H1 (cell line): ENCODE results near the gene MBD3. TPM values are rescaled to one million over a fixed set of nuclear protein-coding genes. Genes with fewer than 3 reads are reported as not detected.

Experiments used
- CTCF ChIA-PET: fragments of 300-600 bp; sonication (Branson Sonifier 250); formaldehyde crosslinking; loops from one replicate; lab custom pipeline; 2021; ENCODE audit not compliant: partially characterized antibody; lab: Charles Lee
- POLR2A ChIA-PET: fragments of 300-600 bp; sonication (Branson Sonifier 250); formaldehyde crosslinking; loops from one replicate; lab custom pipeline; 2021; ENCODE audit warnings: inconsistent platforms; ENCODE audit not compliant: partially characterized antibody; lab: Charles Lee
- DNase-seq, 2 experiments: peaks; one replicate each; pipeline versions ENCODE4 v3.0.0 to v3.0.0-alpha.2; 2010 to 2022; ENCODE audit warnings: low spot score in 2 of 2, low read depth in 1 of 2, mixed read lengths in 1 of 2
- FAIRE-seq: peaks from 2 replicates; lab custom pipeline; 2011; peaks lifted over from hg19 to GRCh38; lab: Jason Lieb, UNC
- H2AFZ ChIP-seq: 2 replicates; pipeline ENCODE4 v1.8.1; 2012; ENCODE audit warnings: low read length, inconsistent platforms
- H2AK5ac ChIP-seq: 2 replicates; pipeline ENCODE4 v1.6.1; 2013; ENCODE audit warnings: low read depth, low read length
- H2BK120ac ChIP-seq: replicated peaks from 2 replicates; pipeline ENCODE3; 2013; ENCODE audit warnings: low read depth, low read length, inconsistent platforms
- H2BK12ac ChIP-seq: 2 replicates; pipeline ENCODE4 v1.6.1; 2013; ENCODE audit warnings: low read depth, low read length
- H2BK15ac ChIP-seq: 2 replicates; pipeline ENCODE4 v1.6.1; 2013; ENCODE audit warnings: low read length
- H2BK20ac ChIP-seq: 2 replicates; pipeline ENCODE4 v1.6.1; 2013; ENCODE audit warnings: low read length
- H2BK5ac ChIP-seq: 2 replicates; pipeline ENCODE4 v1.6.1; 2013; ENCODE audit warnings: low read depth, low read length
- H3K14ac ChIP-seq: 2 replicates; pipeline ENCODE4 v1.6.1; 2013; ENCODE audit warnings: inconsistent platforms; ENCODE audit not compliant: insufficient read length
- H3K18ac ChIP-seq: 2 replicates; pipeline ENCODE4 v1.6.1; 2013; ENCODE audit warnings: low read length; ENCODE audit errors: extremely low read depth
- H3K23ac ChIP-seq: 2 replicates; pipeline ENCODE4 v1.6.1; 2013; ENCODE audit warnings: inconsistent platforms; ENCODE audit not compliant: insufficient read length
- H3K23me2 ChIP-seq: 2 replicates; pipeline ENCODE4 v1.6.1; 2013; ENCODE audit warnings: low read depth, low read length
- H3K27ac ChIP-seq: 2 replicates; pipeline ENCODE4 v1.6.1; 2011; ENCODE audit warnings: low read depth, low read length, inconsistent platforms
- H3K27me3 ChIP-seq, 4 experiments: replicated peaks in 1 of 4; 1 replicate in 1 of 4; 2 replicates in 3 of 4; pipeline versions ENCODE4 v1.6.1 to v1.8.1; 2011 to 2013; ENCODE audit warnings: low read length in 3 of 4, mild to moderate bottlenecking in 3 of 4, inconsistent platforms in 2 of 4, mixed read lengths in 2 of 4, moderate library complexity in 1 of 4; ENCODE audit not compliant: control insufficient read depth in 3 of 4, insufficient read depth in 3 of 4; ENCODE audit errors: extremely low read depth in 1 of 4
- H3K36me3 ChIP-seq, 4 experiments: 2 replicates each; pipeline versions ENCODE4 v1.6.1 to v1.8.1; 2011 to 2013; ENCODE audit warnings: mild to moderate bottlenecking in 4 of 4, low read length in 3 of 4, moderate library complexity in 2 of 4, control low read depth in 1 of 4, inconsistent platforms in 1 of 4; ENCODE audit not compliant: insufficient read depth in 4 of 4, control insufficient read depth in 2 of 4
- H3K4ac ChIP-seq: replicated peaks from 2 replicates; pipeline ENCODE3; 2013; ENCODE audit warnings: low read length, low read depth, mixed read lengths, inconsistent platforms; ENCODE audit not compliant: insufficient read length
- H3K4me1 ChIP-seq, 4 experiments: replicated peaks in 1 of 4; 1 replicate in 1 of 4; 2 replicates in 3 of 4; pipeline versions ENCODE4 v1.6.1 to v1.8.1; 2011 to 2013; ENCODE audit warnings: low read length in 3 of 4, inconsistent platforms in 2 of 4, mixed read lengths in 1 of 4; ENCODE audit not compliant: insufficient read depth in 4 of 4, control insufficient read depth in 3 of 4
- H3K4me2 ChIP-seq, 2 experiments: 2 replicates each; pipeline versions ENCODE4 v1.6.1 to v1.8.1; 2011 to 2013; ENCODE audit warnings: low read depth in 2 of 2, low read length in 2 of 2, control low read depth in 1 of 2, inconsistent platforms in 1 of 2, mild to moderate bottlenecking in 1 of 2; ENCODE audit not compliant: insufficient read depth in 1 of 2
- H3K4me3 ChIP-seq, 4 experiments: fragments of 200-600, 300-600 bp in 1 of 4; sonication (generic), shearing (Covaris generic), sonication (Bioruptor Twin) in 1 of 4; 2 replicates each; pipeline versions ENCODE4 v1.5.1 to v1.8.1; 2011 to 2016; ENCODE audit warnings: low read length in 4 of 4, low read depth in 3 of 4, control low read depth in 2 of 4, inconsistent platforms in 2 of 4, mild to moderate bottlenecking in 2 of 4, mixed read lengths in 1 of 4, moderate library complexity in 1 of 4; ENCODE audit not compliant: insufficient read depth in 2 of 4; ENCODE audit errors: extremely low read depth in 1 of 4
- H3K56ac ChIP-seq: replicated peaks from 2 replicates; pipeline ENCODE3; 2013; ENCODE audit warnings: low read depth, mild to moderate bottlenecking, mixed read lengths, low read length, inconsistent platforms; ENCODE audit not compliant: insufficient read length
- H3K79me1 ChIP-seq: 2 replicates; pipeline ENCODE4 v1.6.1; 2013; ENCODE audit warnings: low read depth, low read length, control low read depth
- H3K79me2 ChIP-seq, 2 experiments: 2 replicates each; pipeline versions ENCODE4 v1.6.1 to v1.8.1; 2012 to 2013; ENCODE audit warnings: low read length in 2 of 2, mild to moderate bottlenecking in 2 of 2, inconsistent platforms in 1 of 2; ENCODE audit not compliant: insufficient read depth in 2 of 2, control insufficient read depth in 1 of 2
- H3K9ac ChIP-seq, 4 experiments: replicated peaks in 1 of 4; 1 replicate in 1 of 4; 2 replicates in 3 of 4; pipeline versions ENCODE4 v1.6.1 to v1.8.1; 2011 to 2013; ENCODE audit warnings: low read depth in 3 of 4, low read length in 3 of 4, control low read depth in 2 of 4, mild to moderate bottlenecking in 2 of 4, moderate library complexity in 2 of 4, inconsistent platforms in 1 of 4; ENCODE audit errors: extremely low read depth in 1 of 4
- H3K9me3 ChIP-seq, 2 experiments: 2 replicates each; pipeline versions ENCODE4 v1.6.1 to v1.8.1; 2012 to 2013; ENCODE audit warnings: mild to moderate bottlenecking in 2 of 2, moderate library complexity in 2 of 2, control low read depth in 1 of 2, inconsistent platforms in 1 of 2, low read depth in 1 of 2, low read length in 1 of 2, mixed read lengths in 1 of 2; ENCODE audit not compliant: insufficient read depth in 2 of 2
- H4K20me1 ChIP-seq, 2 experiments: replicated peaks in 1 of 2; 2 replicates each; pipeline versions ENCODE3 to v1.8.1; 2011 to 2013; ENCODE audit warnings: inconsistent platforms in 2 of 2, low read length in 2 of 2, mild to moderate bottlenecking in 1 of 2; ENCODE audit not compliant: insufficient read depth in 2 of 2, control insufficient read depth in 1 of 2
- H4K5ac ChIP-seq: 2 replicates; pipeline ENCODE4 v1.6.1; 2013; ENCODE audit warnings: low read length, low read depth, mixed read lengths, inconsistent platforms; ENCODE audit not compliant: insufficient read length
- H4K8ac ChIP-seq: 2 replicates; pipeline ENCODE4 v1.8.0; 2013; ENCODE audit warnings: mild to moderate bottlenecking, moderate library complexity, low read length, inconsistent platforms; ENCODE audit not compliant: insufficient read depth; ENCODE audit errors: extremely low read depth
- H4K91ac ChIP-seq: replicated peaks from 2 replicates; pipeline ENCODE3; 2013; ENCODE audit warnings: low read length, mixed read lengths, inconsistent platforms; ENCODE audit not compliant: insufficient read length
- BRCA1 ChIP-seq: IDR thresholded peaks from 2 replicates; pipeline ENCODE4 v1.6.1; 2012; ENCODE audit warnings: low read depth, low read length, improper control_type of control experiment
- CBX8 ChIP-seq: fragments of 300-800, 300-1000 bp; sonication (generic); IDR thresholded peaks from 2 replicates; pipeline ENCODE4 v1.7.1; 2016; ENCODE audit warnings: low read depth, low read length, borderline replicate concordance
- CTBP2 ChIP-seq: IDR thresholded peaks from 2 replicates; pipeline ENCODE4 v1.7.0; 2011; ENCODE audit warnings: borderline replicate concordance, mild to moderate bottlenecking, moderate library complexity, mixed read lengths, low read length; ENCODE audit not compliant: insufficient read depth, insufficient read length
- FOSL1 ChIP-seq: IDR thresholded peaks from 2 replicates; pipeline ENCODE4 v1.6.1; 2011; ENCODE audit warnings: mild to moderate bottlenecking, low read depth, low read length, moderate library complexity; ENCODE audit not compliant: insufficient read depth
- GTF2F1 ChIP-seq: IDR thresholded peaks from 2 replicates; pipeline ENCODE4 v1.6.1; 2012; ENCODE audit warnings: low read depth, low read length, improper control_type of control experiment, borderline replicate concordance
- HDAC2 ChIP-seq, 2 experiments: fragments of 300-600 bp in 1 of 2; sonication (generic) in 1 of 2; IDR thresholded peaks; 2 replicates each; pipeline ENCODE4 v1.6.1; 2011 to 2012; ENCODE audit warnings: low read depth in 2 of 2, low read length in 2 of 2, mild to moderate bottlenecking in 2 of 2, moderate library complexity in 2 of 2, borderline replicate concordance in 1 of 2, inconsistent platforms in 1 of 2
- HDAC6 ChIP-seq: IDR thresholded peaks from one replicate; pipeline ENCODE4 v1.7.1; 2012; ENCODE audit warnings: low read depth, mild to moderate bottlenecking, inconsistent platforms, low read length, moderate library complexity
- SP2 ChIP-seq: IDR thresholded peaks from 2 replicates; pipeline ENCODE4 v1.6.1; 2012; ENCODE audit warnings: mild to moderate bottlenecking, low read length, inconsistent platforms
- WGBS, 2 experiments: shearing (Covaris generic) in 1 of 2; methylation state at CpG; one replicate each; pipeline versions ENCODE4 v1.1.6 to v1.1.7; 2013 to 2015; ENCODE audit warnings: low lambda C conversion rate in 2 of 2, mixed read lengths in 2 of 2, inconsistent platforms in 1 of 2, low coverage in 1 of 2, missing lambda C conversion rate in 1 of 2; ENCODE audit not compliant: insufficient replicate concordance in 2 of 2, insufficient coverage in 1 of 2, insufficient read length in 1 of 2; ENCODE audit errors: extremely low coverage in 1 of 2, missing lambda C conversion rate in 1 of 2; 5-methylcytosine and 5-hydroxymethylcytosine counted together
- polyA plus RNA-seq, 7 experiments: library from polyadenylated mRNA; depleted of rRNA in 3 of 7; stranded (reverse) in 5 of 7; unstranded in 2 of 7; fragments of >200 nt in 5 of 7; fragments of 200-250 nt in 2 of 7; gene quantifications; 1 replicate in 5 of 7; 2 replicates in 1 of 7; 4 replicates in 1 of 7; pipeline versions ENCODE4 v1.2.1 to v1.2.3, GENCODE V29; 2011 to 2013; ENCODE audit warnings: missing spikeins in 2 of 7, mixed read lengths in 2 of 7
- total RNA-seq: library from RNA; stranded (reverse); fragmentation: NEBNext Ultra II Directional; extraction: Animal tissue kit (Norgen Biotek cat#: 25700); gene quantifications from 2 replicates; pipeline ENCODE4 v1.2.1, GENCODE V29; 2021
- TF ChIP-seq, protein P1 (sequence below): IDR thresholded peaks from 2 replicates; pipeline ENCODE4 v1.6.1; 2011; ENCODE audit warnings: low read depth, mild to moderate bottlenecking, low read length; ENCODE audit not compliant: insufficient read depth
- TF ChIP-seq, protein P2 (sequence below): IDR thresholded peaks from 2 replicates; pipeline ENCODE4 v1.6.1; 2012; ENCODE audit warnings: inconsistent platforms

The MBD3 gene
- total and polyA plus RNA-seq, 2 of the 8 experiments (the other 6 are each of a cell fraction or from before 2014, with no cell fraction given), result 88.2 to 110 TPM

DNA sequence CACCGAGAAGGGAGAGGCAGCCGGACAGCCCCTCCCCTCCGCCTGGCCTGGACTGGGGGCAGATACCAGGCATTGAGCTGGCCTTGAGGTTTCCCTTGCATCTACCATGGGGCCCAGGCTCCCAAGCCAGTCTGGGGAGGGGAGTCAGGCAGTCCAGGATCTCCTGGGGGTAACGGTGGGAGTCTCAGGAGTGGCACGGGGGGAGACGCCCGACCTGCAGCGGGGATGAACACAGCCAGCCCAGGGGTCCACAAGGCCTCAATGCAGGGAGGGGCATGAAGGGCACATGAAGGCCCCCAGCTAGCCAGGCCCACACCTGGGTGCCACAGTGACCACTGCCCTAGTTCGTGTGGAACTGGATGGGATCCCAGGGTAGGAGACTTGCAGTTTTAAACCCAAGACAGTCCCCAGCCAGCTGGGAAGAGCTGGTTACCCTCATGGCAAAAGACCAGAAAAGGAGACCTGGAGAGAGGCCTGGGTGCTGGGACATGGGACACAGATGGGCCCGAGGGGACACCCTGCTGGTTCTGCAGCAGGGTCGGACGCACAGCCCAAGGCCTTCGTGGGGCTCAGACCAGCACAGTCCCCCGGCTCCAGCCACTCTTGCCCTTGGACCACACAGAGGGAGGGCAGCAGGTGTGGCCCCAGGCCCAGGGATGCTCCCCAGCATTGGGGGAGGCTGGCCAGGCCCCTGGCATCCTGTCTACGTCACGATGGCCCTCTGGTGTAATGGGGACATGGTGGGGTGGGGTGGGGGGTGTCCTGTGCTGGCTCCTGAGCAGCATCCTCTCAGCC lies 17.2 kb upstream of the MBD3 start:
- Histone ChIP-seq H3K27ac (no peak overlapping the region), H3K14ac (no peak overlapping the region), H3K4me1 (peaks cover 0 to 6% (median 3%) of the 10 kb centered on the region in 4 experiments; a peak in 6 of 7 replicates), H2BK20ac (no peak overlapping the region), H2BK120ac (no peak overlapping the region), H3K18ac (no peak overlapping the region), H3K79me2 (peaks cover 2 to 3% of the 10 kb centered on the region in 2 experiments), H3K27me3 (no peaks in the 10 kb centered on the region), H2BK5ac (no peak overlapping the region), H3K9me3 (no peaks in the 10 kb centered on the region), H3K4me2 (no peak overlapping the region), H3K79me1 (no peaks in the 10 kb centered on the region; the same call in 1 of the 2 replicates), H2AFZ (no peak overlapping the region), H4K5ac (no peak overlapping the region), H3K23me2 (peaks cover 4% of the 10 kb centered on the region; the same call in 1 of the 2 replicates), H2AK5ac (no peak overlapping the region), H3K56ac (no peak overlapping the region), H4K91ac (no peak overlapping the region), H4K20me1 (peaks cover 8 to 24% of the 10 kb centered on the region in 2 experiments), H3K4me3 (no peak overlapping the region), H3K36me3 (peaks cover 27 to 47% (median 38%) of the 10 kb centered on the region in 4 experiments), H3K9ac (no peak overlapping the region), H4K8ac (peak overlapping the region; percentile 88; the same call in 1 of the 2 replicates), H2BK15ac (no peak overlapping the region), H2BK12ac (no peak overlapping the region), H3K23ac (no peak overlapping the region), H3K4ac (no peak overlapping the region)
- no peak for FAIRE-seq
- TF ChIP-seq, protein P1, sequence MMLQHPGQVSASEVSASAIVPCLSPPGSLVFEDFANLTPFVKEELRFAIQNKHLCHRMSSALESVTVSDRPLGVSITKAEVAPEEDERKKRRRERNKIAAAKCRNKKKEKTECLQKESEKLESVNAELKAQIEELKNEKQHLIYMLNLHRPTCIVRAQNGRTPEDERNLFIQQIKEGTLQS, result no peak
- TF ChIP-seq BRCA1 (no peak), GTF2F1 (no peak), HDAC6 (no peak), SP2 (no peak), CTBP2 (no peak), FOSL1 (no peak), CBX8 (no peak), HDAC2 (IDR thresholded peaks at IDR 0.05; ENCODE audit: borderline replicate concordance in 1 of 2, low read depth in 2 of 2, low read length in 2 of 2) (no peak)
- TF ChIP-seq, protein P2, sequence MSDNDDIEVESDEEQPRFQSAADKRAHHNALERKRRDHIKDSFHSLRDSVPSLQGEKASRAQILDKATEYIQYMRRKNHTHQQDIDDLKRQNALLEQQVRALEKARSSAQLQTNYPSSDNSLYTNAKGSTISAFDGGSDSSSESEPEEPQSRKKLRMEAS, result no peak
- no peak for DNase-seq
- ChIA-PET CTCF (interaction anchor here (1.1 to 1.2 kb wide), 4 partner anchors 8 to 172 kb away, joined by 3 to 4 read pairs (median 3); no protein-coding TSS in a partner anchor), POLR2A (interaction anchor here (0.7 to 1.0 kb wide), 5 partner anchors 13 to 36 kb away, joined by 3 to 4 read pairs (median 3); no protein-coding TSS in a partner anchor)
- WGBS, 2 experiments, result 90% methylated on average over 15 of the region's 16 CpGs; no CpG with 5 or more reads in 1 of the 2 experiments
